IMR-90 (cell line): Measurements from ENCODE around the gene KAT2B.

Experiments
- CEBPB ChIP-seq: IDR thresholded peaks from 2 replicates; pipeline ENCODE4 v1.6.1; 2012; ENCODE audit warnings: low read depth, low read length, improper control_type of control experiment
- CTCF ChIP-seq: conservative IDR thresholded peaks from 2 replicates; pipeline ENCODE4 v1.5.1; 2012; ENCODE audit warnings: mild to moderate bottlenecking, low read depth, low read length, improper control_type of control experiment
- ELK1 ChIP-seq: fragments of 150-350 bp; IDR thresholded peaks from 2 replicates; pipeline ENCODE4 v1.6.1; 2016; ENCODE audit warnings: low read depth, mild to moderate bottlenecking, low read length, moderate library complexity, borderline replicate concordance
- POLR2A ChIP-seq: IDR thresholded peaks from 2 replicates; pipeline ENCODE4 v1.6.1; 2012; ENCODE audit warnings: mild to moderate bottlenecking, low read depth, low read length
- RCOR1 ChIP-seq: IDR thresholded peaks from 2 replicates; pipeline ENCODE4 v1.6.1; 2012; ENCODE audit warnings: mild to moderate bottlenecking, low read length, improper control_type of control experiment; ENCODE audit not compliant: insufficient replicate concordance
- USF2 ChIP-seq: fragments of 150-350 bp; IDR thresholded peaks from 2 replicates; pipeline ENCODE4 v1.6.1; 2017; ENCODE audit warnings: mild to moderate bottlenecking, antibody characterized with exemption, low read length, low read depth

- TF ChIP-seq CTCF = no peak
- TF ChIP-seq POLR2A = no peak
- no peak for TF ChIP-seq ELK1
- no peak for TF ChIP-seq RCOR1
- no peak for TF ChIP-seq CEBPB
- TF ChIP-seq USF2 = no peak
Observed at GRCh38 chr3:20107722-20108121, 67.5 kb downstream of the KAT2B start.
